Neuronal stem cell (in vitro differentiated cells): ENCODE results near the gene UBQLN1.

Experiments
- DNase-seq: peaks from one replicate; pipeline ENCODE4 v3.0.0-alpha.2; 2013; ENCODE audit warnings: low spot score
- H2AFZ ChIP-seq: one replicate; pipeline ENCODE4 v1.6.1; 2013; ENCODE audit warnings: mild to moderate bottlenecking, low read length, inconsistent platforms
- H2AK5ac ChIP-seq: 2 replicates; pipeline ENCODE4 v1.6.1; 2013; ENCODE audit warnings: low read depth, mild to moderate bottlenecking, inconsistent platforms, low read length, moderate library complexity, mixed read lengths
- H2BK120ac ChIP-seq: 2 replicates; pipeline ENCODE4 v1.6.1; 2013; ENCODE audit warnings: low read depth, mild to moderate bottlenecking, inconsistent platforms, low read length, moderate library complexity, mixed read lengths
- H2BK12ac ChIP-seq: one replicate; pipeline ENCODE4 v1.6.1; 2013; ENCODE audit warnings: low read length, inconsistent platforms
- H2BK15ac ChIP-seq: 2 replicates; pipeline ENCODE4 v1.6.1; 2013; ENCODE audit warnings: mild to moderate bottlenecking, low read length, inconsistent platforms, mixed read lengths
- H2BK5ac ChIP-seq: one replicate; pipeline ENCODE4 v1.6.1; 2013; ENCODE audit warnings: inconsistent platforms, mild to moderate bottlenecking, low read length, moderate library complexity
- H3K14ac ChIP-seq: one replicate; pipeline ENCODE4 v1.6.1; 2013; ENCODE audit warnings: low read length, inconsistent platforms
- H3K18ac ChIP-seq: 2 replicates; pipeline ENCODE4 v1.6.1; 2013; ENCODE audit warnings: low read length, inconsistent platforms
- H3K23ac ChIP-seq: 2 replicates; pipeline ENCODE4 v1.6.1; 2013; ENCODE audit warnings: low read depth, mild to moderate bottlenecking, mixed read lengths, low read length, inconsistent platforms; ENCODE audit not compliant: poor library complexity
- H3K27ac ChIP-seq: replicated peaks from 3 replicates; pipeline ENCODE4 v1.5.1; 2013; ENCODE audit warnings: low read length, inconsistent platforms
- H3K27me3 ChIP-seq, 3 experiments: 2 replicates each; pipeline ENCODE4 v1.6.1; 2013; ENCODE audit warnings: low read length in 3 of 3, mild to moderate bottlenecking in 2 of 3, inconsistent platforms in 1 of 3, low read depth in 1 of 3, mixed read lengths in 1 of 3, moderate library complexity in 1 of 3; ENCODE audit not compliant: control insufficient read depth in 3 of 3, insufficient read depth in 3 of 3
- H3K36me3 ChIP-seq, 2 donors: replicated peaks in 1 of 2; 2 replicates each; pipeline ENCODE4 v1.6.1; 2013; ENCODE audit warnings: low read length in 2 of 2; ENCODE audit not compliant: control insufficient read depth in 2 of 2, insufficient read depth in 2 of 2
- H3K4ac ChIP-seq: 2 replicates; pipeline ENCODE4 v1.6.1; 2013; ENCODE audit warnings: inconsistent platforms, mild to moderate bottlenecking, low read length, moderate library complexity
- H3K4me1 ChIP-seq, 2 donors: 1 replicate in 1 of 2; 2 replicates in 1 of 2; pipeline ENCODE4 v1.6.1; 2013; ENCODE audit warnings: low read length in 2 of 2, low read depth in 1 of 2; ENCODE audit not compliant: control insufficient read depth in 2 of 2, insufficient read depth in 1 of 2
- H3K4me2 ChIP-seq: one replicate; pipeline ENCODE4 v1.6.1; 2013; ENCODE audit warnings: mild to moderate bottlenecking, low read length, inconsistent platforms; ENCODE audit not compliant: insufficient read depth, poor library complexity, severe bottlenecking
- H3K4me3 ChIP-seq, 2 donors: 2 replicates each; pipeline ENCODE4 v1.5.1; 2013; ENCODE audit warnings: low read length in 2 of 2, mild to moderate bottlenecking in 2 of 2, inconsistent platforms in 1 of 2, moderate library complexity in 1 of 2
- H3K79me1 ChIP-seq: one replicate; pipeline ENCODE4 v1.6.1; 2013; ENCODE audit warnings: low read depth, mild to moderate bottlenecking, inconsistent platforms, low read length, moderate library complexity
- H3K9ac ChIP-seq: one replicate; pipeline ENCODE4 v1.6.1; 2013; ENCODE audit warnings: mild to moderate bottlenecking, low read depth, low read length, inconsistent platforms; ENCODE audit not compliant: poor library complexity
- H3K9me3 ChIP-seq, 2 donors: replicated peaks in 1 of 2; 2 replicates each; pipeline versions ENCODE3 to v1.6.1; 2013; ENCODE audit warnings: low read length in 2 of 2, mild to moderate bottlenecking in 2 of 2, inconsistent platforms in 1 of 2, low read depth in 1 of 2, mixed read lengths in 1 of 2, moderate library complexity in 1 of 2; ENCODE audit not compliant: control insufficient read depth in 2 of 2, insufficient read depth in 1 of 2
- H4K8ac ChIP-seq: one replicate; pipeline ENCODE4 v1.6.1; 2013; ENCODE audit warnings: low read depth, mild to moderate bottlenecking, inconsistent platforms, low read length, moderate library complexity
- H4K91ac ChIP-seq: one replicate; pipeline ENCODE4 v1.6.1; 2013; ENCODE audit warnings: low read length, low read depth, mild to moderate bottlenecking, inconsistent platforms; ENCODE audit not compliant: poor library complexity
- WGBS, 2 donors: extraction: QIAGEN DNeasy Blood & Tissue Kit; methylation state at CpG; one replicate each; pipeline ENCODE4 v1.1.7; 2013; ENCODE audit warnings: missing lambda C conversion rate in 2 of 2, mixed read lengths in 1 of 2; ENCODE audit not compliant: insufficient read length in 2 of 2, insufficient replicate concordance in 1 of 2; ENCODE audit errors: extremely low coverage in 2 of 2; 5-methylcytosine and 5-hydroxymethylcytosine counted together

Gene UBQLN1

DNA sequence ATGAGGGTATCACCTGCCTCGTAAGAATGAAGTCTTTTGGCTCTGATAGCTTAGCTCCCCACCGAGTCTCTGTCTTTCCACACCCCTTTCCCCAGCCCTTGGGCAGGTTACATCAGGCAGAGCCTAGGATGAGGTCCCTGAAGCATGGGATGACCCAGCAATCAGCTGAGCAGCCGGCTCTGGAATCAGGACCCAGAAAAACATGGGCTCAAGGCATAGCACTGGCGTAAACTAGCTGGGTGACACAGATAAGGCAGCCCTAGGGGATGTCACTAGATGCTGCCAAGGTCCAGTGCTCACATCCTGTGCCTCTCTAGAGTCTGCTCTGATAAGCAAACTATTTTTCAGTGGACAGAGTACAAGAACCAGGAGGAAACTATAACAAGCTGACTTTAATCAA, 58.2 kb downstream of the UBQLN1 start:
- Histone ChIP-seq H4K91ac (no peak overlapping the region), H2BK12ac (no peak overlapping the region), H3K4ac (no peak overlapping the region), H3K27me3 (no peaks in the 10 kb centered on the region), H3K36me3 (peaks cover 5 to 71% of the 10 kb centered on the region in 2 donors), H4K8ac (no peak overlapping the region), H2BK120ac (no peak overlapping the region), H3K79me1 (no peaks in the 10 kb centered on the region), H3K18ac (no peak overlapping the region), H2AK5ac (no peak overlapping the region), H3K9ac (no peak overlapping the region), H3K9me3 (peaks cover 4 to 17% of the 10 kb centered on the region in 2 donors), H2BK5ac (no peak overlapping the region), H2AFZ (no peak overlapping the region), H3K4me2 (no peak overlapping the region), H3K4me1 (no peaks in the 10 kb centered on the region), H3K23ac (no peak overlapping the region), H3K27ac (no peak overlapping the region), H3K14ac (no peak overlapping the region), H3K4me3 (no peak overlapping the region), H2BK15ac (no peak overlapping the region)
- DNase-seq = no peak
- no CpG with 5 or more reads among the region's 4 CpGs for WGBS, 2 donors

DNA sequence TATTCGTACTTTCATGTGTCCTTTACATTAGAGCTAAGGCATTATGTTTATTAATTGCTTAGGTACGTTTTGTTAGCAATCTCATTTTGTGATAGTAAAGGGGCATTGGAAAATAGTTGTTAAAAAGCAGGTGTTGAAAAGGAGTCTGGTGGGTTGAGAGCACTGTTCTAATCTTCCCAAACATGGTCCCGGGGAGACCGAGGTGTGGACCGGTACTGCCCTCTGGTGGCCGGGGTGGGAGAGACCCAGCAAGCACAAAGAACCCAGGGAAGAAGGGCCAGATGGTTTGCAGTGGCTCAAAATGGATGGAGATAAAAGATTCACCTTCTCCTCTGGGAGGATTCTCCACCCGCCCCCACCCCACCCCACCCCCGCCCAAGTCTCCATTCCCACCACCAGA, 58.7 kb downstream of the UBQLN1 start:
- no peak overlapping the region for H3K9ac ChIP-seq
- H3K4ac ChIP-seq = no peak overlapping the region
- H2BK12ac ChIP-seq = no peak overlapping the region
- H4K8ac ChIP-seq = no peak overlapping the region
- peaks cover 4 to 17% of the 10 kb centered on the region in 2 donors for H3K9me3 ChIP-seq
- no peak overlapping the region for H2AFZ ChIP-seq
- H3K18ac ChIP-seq = no peak overlapping the region
- H3K4me2 ChIP-seq = no peak overlapping the region
- H4K91ac ChIP-seq = no peak overlapping the region
- H2BK5ac ChIP-seq = no peak overlapping the region
- H3K14ac ChIP-seq = no peak overlapping the region
- WGBS, 2 donors = no CpG with 5 or more reads among the region's 8 CpGs
- no peak overlapping the region for H2AK5ac ChIP-seq
- peak; percentile 41 for DNase-seq
- H3K4me3 ChIP-seq = no peak overlapping the region
- H3K23ac ChIP-seq = no peak overlapping the region
- no peak overlapping the region for H2BK15ac ChIP-seq
- H2BK120ac ChIP-seq = no peak overlapping the region
- H3K4me1 ChIP-seq = no peaks in the 10 kb centered on the region
- H3K79me1 ChIP-seq = no peaks in the 10 kb centered on the region
- peaks cover 5 to 69% of the 10 kb centered on the region in 2 donors for H3K36me3 ChIP-seq
- H3K27me3 ChIP-seq = no peaks in the 10 kb centered on the region
- no peak overlapping the region for H3K27ac ChIP-seq

DNA sequence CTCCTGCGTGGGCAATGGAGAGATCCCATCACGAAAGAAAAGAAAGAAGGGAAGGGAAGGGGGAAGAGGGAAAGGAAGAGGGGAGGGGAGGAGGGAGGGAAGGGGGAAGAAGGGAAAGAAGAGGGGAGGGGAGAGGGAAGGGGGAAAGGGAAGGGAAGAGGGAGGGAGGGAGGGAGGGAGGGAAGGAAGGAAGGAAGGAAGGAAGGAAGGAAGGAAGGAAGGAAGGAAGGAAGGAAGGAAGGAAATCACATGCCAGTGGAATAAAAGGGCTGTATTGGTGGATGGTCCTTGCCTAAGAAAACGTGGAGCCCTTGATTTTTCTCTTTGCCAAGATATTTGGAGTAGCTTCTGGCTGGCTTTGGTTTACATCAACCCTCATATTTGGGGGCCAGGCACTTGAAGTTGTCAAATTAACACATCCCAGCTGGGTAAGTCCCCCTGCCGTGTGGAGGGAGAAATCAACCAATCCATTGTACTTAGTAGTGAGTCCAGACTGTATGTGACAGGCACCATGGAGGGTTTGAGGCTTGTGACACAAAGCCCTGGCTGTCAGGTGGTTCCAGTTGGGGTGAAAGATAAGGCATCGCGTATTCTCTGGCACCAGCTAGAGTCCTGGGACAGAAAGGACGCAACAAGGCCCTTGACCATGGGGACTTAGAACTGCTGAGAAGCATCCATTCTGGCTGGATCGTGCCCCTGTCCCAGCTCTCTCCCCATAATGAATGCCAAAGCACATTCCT, 61.1 kb downstream of the UBQLN1 start:
- Histone ChIP-seq H2BK12ac (no peak overlapping the region), H3K4ac (no peak overlapping the region), H3K9me3 (peaks cover 2% of the 10 kb centered on the region in 2 donors), H3K23ac (no peak overlapping the region), H3K36me3 (peaks cover 2 to 47% of the 10 kb centered on the region in 2 donors), H3K9ac (no peak overlapping the region), H4K8ac (no peak overlapping the region), H2AFZ (no peak overlapping the region), H3K4me1 (no peaks in the 10 kb centered on the region), H3K14ac (peak overlapping the region; percentile 60), H2BK120ac (no peak overlapping the region), H4K91ac (no peak overlapping the region), H2BK15ac (no peak overlapping the region), H2BK5ac (no peak overlapping the region), H2AK5ac (no peak overlapping the region), H3K27me3 (no peaks in the 10 kb centered on the region), H3K27ac (no peak overlapping the region), H3K18ac (no peak overlapping the region), H3K79me1 (no peaks in the 10 kb centered on the region), H3K4me2 (no peak overlapping the region), H3K4me3 (peak overlapping the region in 1 of 2 donors; percentile 59)
- WGBS, 2 donors = no CpG with 5 or more reads among the region's 8 CpGs
- no peak for DNase-seq

DNA sequence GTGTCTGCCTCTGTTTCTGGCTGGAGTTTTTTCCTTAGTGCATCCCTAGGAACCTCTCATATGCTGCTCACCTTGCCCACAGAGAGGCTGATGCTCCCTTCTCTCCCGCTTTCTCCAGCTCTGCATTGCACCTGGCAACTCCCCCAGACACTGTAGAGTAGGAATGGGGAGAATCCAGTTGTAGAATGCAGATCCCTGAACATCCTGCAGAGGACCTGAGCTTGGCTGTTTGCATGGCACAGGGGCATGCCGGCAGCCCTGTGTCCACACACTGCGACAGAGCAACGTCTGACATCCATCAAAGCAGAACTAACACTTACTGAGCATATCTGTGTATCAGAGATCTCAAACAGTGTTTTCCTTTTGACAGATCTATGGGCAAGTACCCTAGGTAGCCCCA, 65.0 kb downstream of the UBQLN1 start:
- H2BK5ac ChIP-seq = no peak overlapping the region
- no peak overlapping the region for H3K23ac ChIP-seq
- no peak overlapping the region for H2AK5ac ChIP-seq
- H3K9ac ChIP-seq = no peak overlapping the region
- H3K36me3 ChIP-seq = peaks cover 2 to 22% of the 10 kb centered on the region in 2 donors
- no peak overlapping the region for H4K91ac ChIP-seq
- H2AFZ ChIP-seq = no peak overlapping the region
- no peak overlapping the region for H4K8ac ChIP-seq
- no peak overlapping the region for H3K4me3 ChIP-seq
- WGBS, 2 donors = no CpG with 5 or more reads among the region's 4 CpGs
- H3K4ac ChIP-seq = no peak overlapping the region
- H2BK120ac ChIP-seq = no peak overlapping the region
- H3K9me3 ChIP-seq = no peaks in the 10 kb centered on the region
- no peak for DNase-seq
- H2BK12ac ChIP-seq = no peak overlapping the region
- H3K27ac ChIP-seq = no peak overlapping the region
- H3K18ac ChIP-seq = no peak overlapping the region
- H3K27me3 ChIP-seq = no peaks in the 10 kb centered on the region
- H2BK15ac ChIP-seq = no peak overlapping the region
- H3K14ac ChIP-seq = no peak overlapping the region
- no peaks in the 10 kb centered on the region for H3K79me1 ChIP-seq
- no peak overlapping the region for H3K4me2 ChIP-seq
- H3K4me1 ChIP-seq = no peaks in the 10 kb centered on the region
